ENCODE measurements around the gene RERE. TPM values are rescaled to one million over a fixed set of nuclear protein-coding genes. Genes with fewer than 3 reads are reported as not detected.

The RERE gene
- total RNA-seq, 1 experiment from 2014 or later, result 73.4 TPM

GRCh38 chr1:8680664-8681650 lies 136.5 kb downstream of the RERE start:
- Histone ChIP-seq H3K36me3 (ENCODE audit: low read depth) (no peaks in the 10 kb centered on the region), H3K4me2 (no peak overlapping the region), H3K79me2 (ENCODE audit: low read depth) (peaks cover 93% of the 10 kb centered on the region), H3K4me3 (no peak overlapping the region), H4K20me1 (ENCODE audit: insufficient read depth) (peaks cover 11% of the 10 kb centered on the region), H3K27ac (no peak overlapping the region), H3K4me1 (replicated peaks; ENCODE audit: insufficient read depth) (peaks cover 23% of the 10 kb centered on the region), H3K9me3 (ENCODE audit: insufficient read depth, low read depth) (no peaks in the 10 kb centered on the region), H3K9me2 (ENCODE audit: insufficient read depth) (no peaks in the 10 kb centered on the region), H3K27me3 (ENCODE audit: insufficient read depth, low read depth) (no peaks in the 10 kb centered on the region), H3F3A (ENCODE audit: insufficient read depth, low read depth) (no peaks in the 10 kb centered on the region), H2AFZ (no peak overlapping the region)
- TF ChIP-seq EZH2 (IDR thresholded peaks at IDR 0.05; ENCODE audit: low read depth) (no peak), CTCF (conservative IDR thresholded peaks at IDR 0.05) (no peak)
- no peak for DNase-seq
- ChIA-PET CTCF (no interaction called here), POLR2A (ENCODE audit: unreplicated experiment) (no interaction called here)
- intact Hi-C loops (cut with micrococcal nuclease; ENCODE audit: unreplicated experiment), result no loop called here
- BruUV-seq (replicated peaks), result no TSS peak

- Histone ChIP-seq H4K20me1 (ENCODE audit: insufficient read depth) (peaks cover 11% of the 10 kb centered on the region), H3K9me3 (ENCODE audit: insufficient read depth, low read depth) (no peaks in the 10 kb centered on the region), H3K36me3 (ENCODE audit: low read depth) (no peaks in the 10 kb centered on the region), H2AFZ (no peak overlapping the region), H3K27ac (no peak overlapping the region), H3F3A (ENCODE audit: insufficient read depth, low read depth) (no peaks in the 10 kb centered on the region), H3K4me3 (no peak overlapping the region), H3K4me1 (replicated peaks; ENCODE audit: insufficient read depth) (peaks cover 23% of the 10 kb centered on the region), H3K27me3 (ENCODE audit: insufficient read depth, low read depth) (no peaks in the 10 kb centered on the region), H3K79me2 (ENCODE audit: low read depth) (peaks cover 90% of the 10 kb centered on the region), H3K9me2 (ENCODE audit: insufficient read depth) (no peaks in the 10 kb centered on the region), H3K4me2 (no peak overlapping the region)
- TF ChIP-seq CTCF (conservative IDR thresholded peaks at IDR 0.05) (no peak), EZH2 (IDR thresholded peaks at IDR 0.05; ENCODE audit: low read depth) (no peak)
- ChIA-PET CTCF (no interaction called here), POLR2A (ENCODE audit: unreplicated experiment) (interaction anchor here (0.6 kb wide), 1 partner anchor 20 kb away, joined by 4 read pairs; no protein-coding TSS in a partner anchor)
- intact Hi-C loops (cut with micrococcal nuclease; ENCODE audit: unreplicated experiment), result no loop called here
- DNase-seq, result no peak
- BruUV-seq (replicated peaks), result no TSS peak
Observed at GRCh38 chr1:8679929-8680663, 137.3 kb downstream of the RERE start.

- DNase-seq, result no peak
- peaks cover 90% of the 10 kb centered on the region for H3K79me2 ChIP-seq (ENCODE audit: low read depth)
- no TSS peak for BruUV-seq (replicated peaks)
- H3K9me2 ChIP-seq (ENCODE audit: insufficient read depth), result no peaks in the 10 kb centered on the region
- intact Hi-C loops (cut with micrococcal nuclease; ENCODE audit: unreplicated experiment), result no loop called here
- H3K9me3 ChIP-seq (ENCODE audit: insufficient read depth, low read depth), result no peaks in the 10 kb centered on the region
- H3F3A ChIP-seq (ENCODE audit: insufficient read depth, low read depth), result no peaks in the 10 kb centered on the region
- H3K27me3 ChIP-seq (ENCODE audit: insufficient read depth, low read depth), result no peaks in the 10 kb centered on the region
- no peaks in the 10 kb centered on the region for H3K36me3 ChIP-seq (ENCODE audit: low read depth)
- POLR2A ChIA-PET (ENCODE audit: unreplicated experiment), result no interaction called here
- no peak for TF ChIP-seq CTCF (conservative IDR thresholded peaks at IDR 0.05)
- TF ChIP-seq EZH2 (IDR thresholded peaks at IDR 0.05; ENCODE audit: low read depth), result no peak
- H4K20me1 ChIP-seq (ENCODE audit: insufficient read depth), result peaks cover 17% of the 10 kb centered on the region
- CTCF ChIA-PET, result no interaction called here
- H2AFZ ChIP-seq, result no peak overlapping the region
- H3K4me1 ChIP-seq (replicated peaks; ENCODE audit: insufficient read depth), result peaks cover 23% of the 10 kb centered on the region
- no peak overlapping the region for H3K27ac ChIP-seq
- no peak overlapping the region for H3K4me2 ChIP-seq
- no peak overlapping the region for H3K4me3 ChIP-seq
Observed at GRCh38 chr1:8679395-8679800, 138.0 kb downstream of the RERE start.

Measured in PC-9 (cell line).